NCI-H345 treated with DMSO at 0.1 percent for 48 hours (cell line): ENCODE measurements around the gene ODAM.
"Not testable (repeated sequence)": the region's sequence is repeated elsewhere in the genome, so short reads cannot be mapped to it uniquely, and the experiment has no call there.

Source experiments
- DNase-seq: peaks from one replicate; lab custom pipeline; 2025; ENCODE audit not compliant: unreplicated experiment; lab: John Stamatoyannopoulos, UW

ODAM gene

GRCh38 chr4:70195425-70195824 is at the start of gene ODAM:
ODAM (plus strand) TSS chr4:70195725; CDS start chr4:70196544, 819 bp downstream.
- DNase-seq: no peak

GRCh38 chr4:70151271-70151670 is 44.3 kb upstream of the ODAM start:
- DNase-seq: no peak

- DNase-seq: no peak
These were observed 43.4 kb upstream of the ODAM start for GRCh38 chr4:70152088-70152487.

GRCh38 chr4:70153937-70154336 is 41.6 kb upstream of the ODAM start, which contains the start of gene PRR27:
PRR27 (plus strand) TSS chr4:70154237; CDS start chr4:70154376, 139 bp downstream.
- DNase-seq: no peak

GRCh38 chr4:70158576-70158975 is 36.9 kb upstream of the ODAM start:
- no peak for DNase-seq

GRCh38 chr4:70177090-70177489 is 18.4 kb upstream of the ODAM start:
- DNase-seq: no peak

- DNase-seq: no peak
These were observed 17.4 kb upstream of the ODAM start for GRCh38 chr4:70178075-70178660.

- DNase-seq: no peak
These were observed 15.7 kb upstream of the ODAM start for GRCh38 chr4:70179811-70180210.

GRCh38 chr4:70181864-70182263 is 13.7 kb upstream of the ODAM start:
- no peak for DNase-seq

- DNase-seq: no peak
These were observed 12.9 kb upstream of the ODAM start for GRCh38 chr4:70182517-70183167.

GRCh38 chr4:70183168-70183939 is 12.2 kb upstream of the ODAM start:
- DNase-seq: peak; percentile 4

GRCh38 chr4:70183940-70184246 is 11.6 kb upstream of the ODAM start:
- DNase-seq: no peak

GRCh38 chr4:70187216-70187615 is 8.3 kb upstream of the ODAM start:
- DNase-seq: no peak

- no peak for DNase-seq
These were observed 4.9 kb upstream of the ODAM start for GRCh38 chr4:70190579-70190978.

GRCh38 chr4:70191647-70192046 is 3.9 kb upstream of the ODAM start:
- DNase-seq: no peak

- DNase-seq: no peak
These were observed 2.6 kb upstream of the ODAM start for GRCh38 chr4:70192895-70193294.

- DNase-seq: no peak
These were observed 1.3 kb downstream of the ODAM start for GRCh38 chr4:70196857-70197256.

GRCh38 chr4:70197842-70198241 is 2.3 kb downstream of the ODAM start:
- no peak for DNase-seq

- DNase-seq: no peak
These were observed 8.1 kb downstream of the ODAM start for GRCh38 chr4:70203601-70204000.

GRCh38 chr4:70212752-70213151 is 17.2 kb downstream of the ODAM start:
- not testable (repeated sequence) for DNase-seq

GRCh38 chr4:70216109-70216508 is 20.6 kb downstream of the ODAM start:
- not testable (repeated sequence) for DNase-seq

GRCh38 chr4:70216550-70216949 is 21.0 kb downstream of the ODAM start:
- not testable (repeated sequence) for DNase-seq
